ENCODE measurements around the gene KATNAL1. TPM values are rescaled to one million over a fixed set of nuclear protein-coding genes. Genes with fewer than 3 reads are reported as not detected.

Gene KATNAL1
- polyA plus RNA-seq, 2 donors, result 0.92 to 1.3 TPM

DNA sequence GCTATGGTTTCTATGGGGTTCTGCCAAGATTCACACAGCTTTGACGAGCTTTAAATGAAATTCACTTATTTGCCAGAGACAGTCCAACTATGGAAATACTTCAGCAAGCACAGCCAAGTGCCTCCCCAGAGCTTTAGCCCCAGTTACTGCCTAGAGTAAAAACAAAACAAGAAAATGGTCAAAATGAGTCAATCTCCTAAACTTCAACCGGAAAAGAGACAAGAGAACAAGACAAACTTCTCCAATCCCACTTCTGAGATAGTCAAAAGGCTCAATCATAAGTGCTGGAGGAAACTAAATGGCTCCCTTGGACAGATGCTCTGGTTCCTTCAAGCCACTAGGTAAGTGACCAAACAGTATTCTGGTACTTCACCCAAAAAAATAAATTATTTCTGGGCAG lies 65.8 kb downstream of the KATNAL1 start:
- Histone ChIP-seq H3K9me3 (ENCODE audit: control insufficient read depth in 2 of 2, insufficient read depth in 1 of 2, low read depth in 1 of 2, low read length in 1 of 2) (no peaks in the 10 kb centered on the region), H3K27ac (ENCODE audit: low read depth in 2 of 2, low read length in 1 of 2) (no peak overlapping the region), H3K27me3 (ENCODE audit: control insufficient read depth in 1 of 2, insufficient read depth in 2 of 2, low read length in 2 of 2) (no peaks in the 10 kb centered on the region), H3K36me3 (ENCODE audit: control insufficient read depth in 2 of 2, insufficient read depth in 2 of 2, low read length in 1 of 2) (no peaks in the 10 kb centered on the region), H3K4me1 (ENCODE audit: control insufficient read depth in 2 of 2, insufficient read depth in 2 of 2, low read length in 1 of 2) (no peaks in the 10 kb centered on the region), H3K4me3 (ENCODE audit: low read depth in 1 of 2, low read length in 2 of 2) (no peak overlapping the region)
- WGBS, 2 donors, result 54 to 59% methylated on average over 2 of the region's 2 CpGs

GRCh38 chr13:30240608-30241007 lies 66.7 kb downstream of the KATNAL1 start:
- WGBS, 2 donors, result 39 to 59% methylated on average over 2 of the region's 2 CpGs
- no peaks in the 10 kb centered on the region for H3K4me1 ChIP-seq (ENCODE audit: control insufficient read depth in 2 of 2, insufficient read depth in 2 of 2, low read length in 1 of 2)
- H3K4me3 ChIP-seq (ENCODE audit: low read depth in 1 of 2, low read length in 2 of 2), result no peak overlapping the region
- no peak overlapping the region for H3K27ac ChIP-seq (ENCODE audit: low read depth in 2 of 2, low read length in 1 of 2)
- no peaks in the 10 kb centered on the region for H3K27me3 ChIP-seq (ENCODE audit: control insufficient read depth in 1 of 2, insufficient read depth in 2 of 2, low read length in 2 of 2)
- no peaks in the 10 kb centered on the region for H3K9me3 ChIP-seq (ENCODE audit: control insufficient read depth in 2 of 2, insufficient read depth in 1 of 2, low read depth in 1 of 2, low read length in 1 of 2)
- H3K36me3 ChIP-seq (ENCODE audit: control insufficient read depth in 2 of 2, insufficient read depth in 2 of 2, low read length in 1 of 2), result no peaks in the 10 kb centered on the region

- WGBS, 2 donors, result 96 to 99% methylated on average over 1 of the region's 1 CpG
- no peaks in the 10 kb centered on the region for H3K9me3 ChIP-seq (ENCODE audit: control insufficient read depth in 2 of 2, insufficient read depth in 1 of 2, low read depth in 1 of 2, low read length in 1 of 2)
- H3K4me1 ChIP-seq (ENCODE audit: control insufficient read depth in 2 of 2, insufficient read depth in 2 of 2, low read length in 1 of 2), result no peaks in the 10 kb centered on the region
- H3K27ac ChIP-seq (ENCODE audit: low read depth in 2 of 2, low read length in 1 of 2), result no peak overlapping the region
- no peaks in the 10 kb centered on the region for H3K36me3 ChIP-seq (ENCODE audit: control insufficient read depth in 2 of 2, insufficient read depth in 2 of 2, low read length in 1 of 2)
- no peak overlapping the region for H3K4me3 ChIP-seq (ENCODE audit: low read depth in 1 of 2, low read length in 2 of 2)
- H3K27me3 ChIP-seq (ENCODE audit: control insufficient read depth in 1 of 2, insufficient read depth in 2 of 2, low read length in 2 of 2), result no peaks in the 10 kb centered on the region
Measured at GRCh38 chr13:30235216-30235615, 72.1 kb downstream of the KATNAL1 start.

- WGBS, 2 donors, result 82 to 86% methylated on average over 2 of the region's 2 CpGs
Measured at GRCh38 chr13:30234619-30235162, 72.7 kb downstream of the KATNAL1 start.

GRCh38 chr13:30224732-30225131 lies 82.6 kb downstream of the KATNAL1 start:
- Histone ChIP-seq H3K9me3 (ENCODE audit: control insufficient read depth in 2 of 2, insufficient read depth in 1 of 2, low read depth in 1 of 2, low read length in 1 of 2) (no peaks in the 10 kb centered on the region), H3K4me3 (ENCODE audit: low read depth in 1 of 2, low read length in 2 of 2) (no peak overlapping the region), H3K36me3 (ENCODE audit: control insufficient read depth in 2 of 2, insufficient read depth in 2 of 2, low read length in 1 of 2) (peaks cover 3 to 4% of the 10 kb centered on the region in 2 donors), H3K27ac (ENCODE audit: low read depth in 2 of 2, low read length in 1 of 2) (no peak overlapping the region), H3K4me1 (ENCODE audit: control insufficient read depth in 2 of 2, insufficient read depth in 2 of 2, low read length in 1 of 2) (no peaks in the 10 kb centered on the region), H3K27me3 (ENCODE audit: control insufficient read depth in 1 of 2, insufficient read depth in 2 of 2, low read length in 2 of 2) (no peaks in the 10 kb centered on the region)

More at GRCh38 chr13:30234619-30235162, 72.7 kb downstream of the KATNAL1 start:
- no peaks in the 10 kb centered on the region for H3K4me1 ChIP-seq (ENCODE audit: control insufficient read depth in 2 of 2, insufficient read depth in 2 of 2, low read length in 1 of 2)
- H3K27me3 ChIP-seq (ENCODE audit: control insufficient read depth in 1 of 2, insufficient read depth in 2 of 2, low read length in 2 of 2), result no peaks in the 10 kb centered on the region
- no peak overlapping the region for H3K27ac ChIP-seq (ENCODE audit: low read depth in 2 of 2, low read length in 1 of 2)
- no peaks in the 10 kb centered on the region for H3K36me3 ChIP-seq (ENCODE audit: control insufficient read depth in 2 of 2, insufficient read depth in 2 of 2, low read length in 1 of 2)
- no peaks in the 10 kb centered on the region for H3K9me3 ChIP-seq (ENCODE audit: control insufficient read depth in 2 of 2, insufficient read depth in 1 of 2, low read depth in 1 of 2, low read length in 1 of 2)
- H3K4me3 ChIP-seq (ENCODE audit: low read depth in 1 of 2, low read length in 2 of 2), result no peak overlapping the region

DNA sequence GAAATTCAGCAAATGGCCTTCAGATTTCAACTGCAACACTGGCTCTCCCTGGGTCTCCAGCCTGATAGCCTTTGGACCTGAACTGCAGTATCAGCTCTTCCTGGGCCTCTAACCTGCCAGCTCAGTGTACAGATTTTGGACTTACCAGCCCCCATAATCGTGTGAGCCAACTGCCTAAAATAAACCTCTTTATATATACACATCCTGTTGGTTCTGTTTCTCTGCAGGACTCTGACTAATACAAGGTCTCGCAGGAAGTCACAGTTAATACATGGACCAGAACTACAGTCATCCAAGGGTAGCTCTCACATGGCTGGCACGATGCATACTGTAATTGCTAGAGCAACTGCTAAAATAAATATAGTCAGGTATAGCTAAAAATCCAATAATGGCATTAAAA lies 85.1 kb downstream of the KATNAL1 start:
- peaks cover 3 to 4% of the 10 kb centered on the region in 2 donors for H3K36me3 ChIP-seq (ENCODE audit: control insufficient read depth in 2 of 2, insufficient read depth in 2 of 2, low read length in 1 of 2)
- no peak overlapping the region for H3K4me3 ChIP-seq (ENCODE audit: low read depth in 1 of 2, low read length in 2 of 2)
- H3K4me1 ChIP-seq (ENCODE audit: control insufficient read depth in 2 of 2, insufficient read depth in 2 of 2, low read length in 1 of 2), result no peaks in the 10 kb centered on the region
- H3K27me3 ChIP-seq (ENCODE audit: control insufficient read depth in 1 of 2, insufficient read depth in 2 of 2, low read length in 2 of 2), result no peaks in the 10 kb centered on the region
- H3K27ac ChIP-seq (ENCODE audit: low read depth in 2 of 2, low read length in 1 of 2), result no peak overlapping the region
- no peaks in the 10 kb centered on the region for H3K9me3 ChIP-seq (ENCODE audit: control insufficient read depth in 2 of 2, insufficient read depth in 1 of 2, low read depth in 1 of 2, low read length in 1 of 2)
- 81 to 89% methylated on average over 3 of the region's 3 CpGs for WGBS, 2 donors

DNA sequence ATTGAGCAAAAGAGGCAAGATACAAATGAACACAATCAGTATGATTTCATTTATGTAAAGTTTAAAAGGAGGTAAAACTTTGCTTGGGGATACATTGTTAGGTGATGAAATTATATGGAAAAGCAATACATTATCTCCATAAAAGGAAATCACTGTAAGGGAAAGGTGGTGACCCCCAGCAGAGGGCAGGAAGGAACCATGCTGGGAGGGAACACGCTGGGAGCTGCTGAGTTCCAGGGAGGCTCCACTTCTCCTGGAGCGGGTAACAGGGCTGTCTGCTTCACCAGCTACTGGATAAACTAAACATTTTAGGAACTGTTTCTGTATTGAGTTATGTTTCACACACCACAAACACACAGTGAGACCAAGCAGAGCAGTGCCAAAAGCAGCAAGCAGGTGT lies 91.2 kb downstream of the KATNAL1 start:
- Histone ChIP-seq H3K36me3 (ENCODE audit: control insufficient read depth in 2 of 2, insufficient read depth in 2 of 2, low read length in 1 of 2) (no peaks in the 10 kb centered on the region), H3K27me3 (ENCODE audit: control insufficient read depth in 1 of 2, insufficient read depth in 2 of 2, low read length in 2 of 2) (no peaks in the 10 kb centered on the region), H3K27ac (ENCODE audit: low read depth in 2 of 2, low read length in 1 of 2) (no peak overlapping the region), H3K9me3 (ENCODE audit: control insufficient read depth in 2 of 2, insufficient read depth in 1 of 2, low read depth in 1 of 2, low read length in 1 of 2) (no peaks in the 10 kb centered on the region), H3K4me3 (ENCODE audit: low read depth in 1 of 2, low read length in 2 of 2) (no peak overlapping the region), H3K4me1 (ENCODE audit: control insufficient read depth in 2 of 2, insufficient read depth in 2 of 2, low read length in 1 of 2) (no peaks in the 10 kb centered on the region)
- WGBS, 2 donors, result 77 to 84% methylated on average over 2 of the region's 2 CpGs

DNA sequence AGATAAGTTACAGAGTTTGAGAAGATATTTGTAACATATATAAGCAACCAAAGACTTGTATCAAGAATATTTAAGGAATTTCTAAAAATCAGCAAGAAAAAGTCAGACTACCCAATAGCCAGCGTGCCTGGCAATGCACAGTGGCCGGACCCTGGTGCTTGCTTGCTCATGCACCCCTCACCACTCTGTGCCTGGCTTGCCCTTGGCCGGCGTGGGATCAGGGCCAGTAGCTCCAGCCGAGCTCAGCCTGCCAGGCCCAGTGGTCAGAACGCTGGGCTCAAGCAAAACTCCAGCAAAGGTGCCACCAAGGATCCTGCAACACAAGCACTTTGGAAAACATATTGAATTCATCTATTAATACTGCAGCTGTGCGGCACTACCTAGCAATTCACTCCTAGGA lies 95.1 kb downstream of the KATNAL1 start:
- H3K36me3 ChIP-seq (ENCODE audit: control insufficient read depth in 2 of 2, insufficient read depth in 2 of 2, low read length in 1 of 2), result no peaks in the 10 kb centered on the region
- H3K4me1 ChIP-seq (ENCODE audit: control insufficient read depth in 2 of 2, insufficient read depth in 2 of 2, low read length in 1 of 2), result no peaks in the 10 kb centered on the region
- 97 to 99% methylated on average over 7 of the region's 7 CpGs for WGBS, 2 donors
- no peak overlapping the region for H3K4me3 ChIP-seq (ENCODE audit: low read depth in 1 of 2, low read length in 2 of 2)
- no peaks in the 10 kb centered on the region for H3K9me3 ChIP-seq (ENCODE audit: control insufficient read depth in 2 of 2, insufficient read depth in 1 of 2, low read depth in 1 of 2, low read length in 1 of 2)
- no peak overlapping the region for H3K27ac ChIP-seq (ENCODE audit: low read depth in 2 of 2, low read length in 1 of 2)
- no peaks in the 10 kb centered on the region for H3K27me3 ChIP-seq (ENCODE audit: control insufficient read depth in 1 of 2, insufficient read depth in 2 of 2, low read length in 2 of 2)

DNA sequence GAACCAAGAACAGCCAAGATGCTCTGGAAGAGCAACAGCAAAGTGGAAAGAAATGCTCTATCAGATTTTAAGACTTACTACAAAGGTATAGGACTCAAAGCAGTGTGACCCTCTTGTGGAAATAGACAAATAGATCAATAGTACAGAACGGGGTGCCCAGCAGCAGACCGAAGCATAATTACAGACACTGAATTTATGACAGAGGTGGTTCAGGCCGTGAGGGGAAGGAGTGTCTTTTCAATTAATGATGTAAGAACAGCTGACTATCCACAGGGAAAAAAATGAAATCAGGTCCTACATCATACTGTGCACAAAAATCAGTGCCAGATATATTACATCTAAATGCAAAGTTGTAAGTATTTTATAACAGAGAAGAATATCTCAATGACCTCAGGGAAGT lies 95.6 kb downstream of the KATNAL1 start:
- H3K36me3 ChIP-seq (ENCODE audit: control insufficient read depth in 2 of 2, insufficient read depth in 2 of 2, low read length in 1 of 2), result no peaks in the 10 kb centered on the region
- no peaks in the 10 kb centered on the region for H3K4me1 ChIP-seq (ENCODE audit: control insufficient read depth in 2 of 2, insufficient read depth in 2 of 2, low read length in 1 of 2)
- WGBS, 2 donors, result 90 to 91% methylated on average over 3 of the region's 3 CpGs
- H3K27me3 ChIP-seq (ENCODE audit: control insufficient read depth in 1 of 2, insufficient read depth in 2 of 2, low read length in 2 of 2), result no peaks in the 10 kb centered on the region
- H3K27ac ChIP-seq (ENCODE audit: low read depth in 2 of 2, low read length in 1 of 2), result no peak overlapping the region
- H3K4me3 ChIP-seq (ENCODE audit: low read depth in 1 of 2, low read length in 2 of 2), result no peak overlapping the region
- no peaks in the 10 kb centered on the region for H3K9me3 ChIP-seq (ENCODE audit: control insufficient read depth in 2 of 2, insufficient read depth in 1 of 2, low read depth in 1 of 2, low read length in 1 of 2)

- Histone ChIP-seq H3K36me3 (ENCODE audit: control insufficient read depth in 2 of 2, insufficient read depth in 2 of 2, low read length in 1 of 2) (no peaks in the 10 kb centered on the region), H3K4me1 (ENCODE audit: control insufficient read depth in 2 of 2, insufficient read depth in 2 of 2, low read length in 1 of 2) (no peaks in the 10 kb centered on the region)
- WGBS, 2 donors, result 90 to 92% methylated on average over 3 of the region's 3 CpGs
Measured at GRCh38 chr13:30204564-30204963, 102.8 kb downstream of the KATNAL1 start.

More at GRCh38 chr13:30204564-30204963, 102.8 kb downstream of the KATNAL1 start:
- Histone ChIP-seq H3K27ac (ENCODE audit: low read depth in 2 of 2, low read length in 1 of 2) (no peak overlapping the region), H3K27me3 (ENCODE audit: control insufficient read depth in 1 of 2, insufficient read depth in 2 of 2, low read length in 2 of 2) (no peaks in the 10 kb centered on the region), H3K9me3 (ENCODE audit: control insufficient read depth in 2 of 2, insufficient read depth in 1 of 2, low read depth in 1 of 2, low read length in 1 of 2) (no peaks in the 10 kb centered on the region), H3K4me3 (ENCODE audit: low read depth in 1 of 2, low read length in 2 of 2) (no peak overlapping the region)

Data from esophagus (tissue), 2 donors.